Activated CD8-positive, alpha-beta T cell treated with anti-CD3 and anti-CD28 coated beads, Interleukin-2, amount 10 ng/mL, durations not matched to agents 7 days and 5 days (primary cell): ENCODE data around the gene MALAT1. TPM values are rescaled to one million over a fixed set of nuclear protein-coding genes. Genes with fewer than 3 reads are reported as not detected.

Experiments
- ATAC-seq: fragments of 150-1000 bp; cut with Tn5 transposase; one replicate; pipeline ENCODE4 v1.10.0; 2021; ENCODE audit warnings: moderate library complexity
- CTCF ChIA-PET: fragments of 350-600 bp; sonication (Branson Sonifier 250); formaldehyde crosslinking; loops from one replicate; lab custom pipeline; 2021; ENCODE audit warnings: antibody characterized with exemption; lab: Charles Lee
- POLR2A ChIA-PET: fragments of 350-600 bp; sonication (Branson Sonifier 250); formaldehyde crosslinking; loops from one replicate; lab custom pipeline; 2021; ENCODE audit warnings: antibody characterized with exemption; lab: Charles Lee
- DNase-seq: peaks from one replicate; pipeline ENCODE4 v3.0.0-alpha.2; 2020
- H3K27ac Mint-ChIP-seq: one replicate; pipeline ENCODE4 v1.8.0; 2021; ENCODE audit warnings: mild to moderate bottlenecking, mixed read lengths
- H3K27me3 Mint-ChIP-seq: one replicate; pipeline ENCODE4 v1.8.0; 2021; ENCODE audit warnings: low read depth, mixed read lengths
- H3K36me3 Mint-ChIP-seq: one replicate; pipeline ENCODE4 v1.8.0; 2021; ENCODE audit warnings: low read depth, mixed read lengths
- H3K4me1 Mint-ChIP-seq: one replicate; pipeline ENCODE4 v1.8.0; 2021; ENCODE audit warnings: low read depth, mixed read lengths
- H3K4me3 Mint-ChIP-seq: one replicate; pipeline ENCODE4 v1.8.0; 2021; ENCODE audit warnings: mild to moderate bottlenecking, mixed read lengths
- H3K9me3 Mint-ChIP-seq: one replicate; pipeline ENCODE4 v1.8.0; 2022; ENCODE audit warnings: mixed read lengths; ENCODE audit not compliant: insufficient read depth
- total RNA-seq, 2 experiments: library from RNA; stranded (reverse); gene quantifications; one replicate each; pipeline ENCODE4 v1.2.3, GENCODE V29; 2021

Gene MALAT1
- total RNA-seq, 2 experiments from 2014 or later = 3,822 to 4,094 TPM

DNA sequence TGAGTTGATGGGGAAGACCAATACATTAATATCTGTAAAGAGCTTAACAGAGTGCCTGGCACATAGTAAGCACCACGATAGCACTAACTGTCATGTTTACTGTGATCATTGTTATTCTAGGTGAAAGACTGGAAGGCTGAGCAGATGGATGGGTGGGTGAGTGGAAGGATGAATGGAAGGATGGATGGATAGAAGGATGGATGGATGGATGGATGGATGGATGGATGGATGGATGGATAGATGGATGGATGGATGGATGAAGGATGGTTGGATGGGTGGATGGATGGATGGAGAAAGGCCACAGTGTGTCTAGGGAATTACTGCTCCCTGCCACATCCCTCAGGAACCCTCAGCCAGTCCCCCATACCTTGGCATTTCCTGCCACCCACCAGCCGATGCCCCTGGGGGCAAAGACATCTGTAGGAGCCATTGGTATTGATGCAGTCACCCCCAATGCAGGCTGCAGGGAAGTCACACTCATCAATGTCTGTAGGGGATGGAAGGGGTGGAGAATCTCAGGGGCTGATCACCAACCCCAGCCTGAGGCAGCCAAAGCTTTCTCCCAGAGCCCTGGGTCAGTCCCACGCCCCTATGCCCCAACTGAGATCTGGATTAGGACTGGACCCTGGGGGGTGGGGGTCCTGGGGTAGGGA is 44.0 kb downstream of the MALAT1 start:
- POLR2A ChIA-PET = interaction anchor here (0.6 to 1.6 kb wide), 3 partner anchors 22 to 31 kb away, joined by 3 to 5 read pairs (median 4); partner anchors contain the start of gene ZNRD2
- Mint-ChIP-seq H3K4me3 (no peak overlapping the region), H3K9me3 (no peaks in the 10 kb centered on the region), H3K27me3 (no peaks in the 10 kb centered on the region), H3K36me3 (peaks cover 14% of the 10 kb centered on the region), H3K27ac (no peak overlapping the region), H3K4me1 (peaks cover 38% of the 10 kb centered on the region)
- CTCF ChIA-PET = interaction anchor here (2.1 to 8.4 kb wide), 6 partner anchors 10 to 72 kb away, joined by 7 to 172 read pairs (median 33); partner anchors contain the start of genes FAM89B, KCNK7, LTBP3 and MAP3K11
- DNase-seq (no peak), ATAC-seq (no peak)

DNA sequence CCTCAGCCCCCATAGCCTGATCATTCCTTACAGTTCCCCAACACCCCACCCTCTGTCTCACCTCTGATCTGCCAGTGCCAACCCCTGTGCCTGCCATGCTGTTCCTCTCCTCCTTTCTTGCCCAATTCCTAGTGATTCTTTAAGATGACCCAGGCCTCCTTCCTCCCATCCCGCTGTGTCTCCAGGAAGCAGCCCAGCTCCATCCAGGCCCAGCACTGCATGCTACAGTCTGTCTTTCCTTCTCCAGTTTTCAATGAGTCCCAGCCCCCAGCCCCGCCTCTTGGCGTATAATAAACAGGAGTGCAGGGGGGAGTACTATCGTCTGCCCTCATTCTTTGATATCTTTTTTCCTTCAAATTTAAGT is 47.0 kb downstream of the MALAT1 start:
- CTCF ChIA-PET = interaction anchor here (1.1 to 8.4 kb wide), 4 partner anchors 11 to 45 kb away, joined by 3 to 172 read pairs (median 4); partner anchors contain the start of genes KCNK7 and ZNRD2
- POLR2A ChIA-PET = interaction anchor here (1.7 kb wide), 1 partner anchor 20 kb away, joined by 5 read pairs; no protein-coding TSS in a partner anchor
- H3K4me3 Mint-ChIP-seq = peak overlapping the region; percentile 56

DNA sequence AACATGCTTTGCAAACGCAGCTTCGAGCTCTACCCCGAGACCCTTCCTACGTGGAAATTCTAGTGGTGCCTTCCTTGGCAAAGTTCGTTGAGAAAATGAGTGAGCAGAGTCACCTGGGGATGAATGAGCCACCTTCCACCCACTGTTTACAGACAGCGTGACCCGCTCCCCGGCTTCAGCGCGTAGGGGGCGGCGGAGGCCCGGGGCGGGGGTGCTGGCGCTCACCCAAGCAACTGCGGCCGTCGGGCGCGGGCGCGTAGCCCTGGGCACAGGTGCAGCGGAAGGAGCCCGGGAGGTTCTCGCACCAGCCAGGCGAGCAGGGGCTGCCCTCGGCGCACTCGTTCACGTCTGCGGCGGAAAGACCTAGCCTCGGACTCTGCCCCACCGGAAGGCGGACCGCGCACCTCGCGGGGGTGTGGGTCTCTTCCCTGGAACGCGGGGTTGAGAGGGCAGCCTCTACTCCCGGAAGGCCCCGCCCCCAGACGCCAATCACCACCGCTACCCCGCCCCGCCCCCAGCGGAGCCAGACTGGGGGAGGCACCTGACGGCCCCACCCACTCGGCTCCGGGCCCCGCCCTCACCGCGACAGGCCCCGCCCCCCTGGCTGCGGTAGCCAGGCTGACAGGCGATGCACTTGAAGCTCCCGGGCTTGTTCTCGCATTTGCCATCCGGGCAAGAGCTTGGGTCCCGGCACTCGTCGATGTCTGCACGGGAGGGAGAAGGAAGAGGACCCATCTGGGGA is 47.5 kb downstream of the MALAT1 start:
- Mint-ChIP-seq H3K27me3 (no peaks in the 10 kb centered on the region), H3K4me3 (peak overlapping the region; percentile 72), H3K4me1 (peaks cover 52% of the 10 kb centered on the region), H3K27ac (peak overlapping the region; percentile 87), H3K9me3 (no peaks in the 10 kb centered on the region), H3K36me3 (peaks cover 40% of the 10 kb centered on the region)
- DNase-seq (peak; percentile 98), ATAC-seq (peak; percentile 92)
- ChIA-PET POLR2A (interaction anchor here (0.6 to 1.7 kb wide), 6 partner anchors 10 to 41 kb away, joined by 3 to 5 read pairs (median 4); partner anchors contain the start of genes FAM89B and ZNRD2), CTCF (interaction anchor here (1.1 to 8.4 kb wide), 6 partner anchors 11 to 44 kb away, joined by 3 to 172 read pairs (median 4); partner anchors contain the start of genes FAM89B, KCNK7 and ZNRD2)

More for the DNA sequence above, 47.0 kb downstream of the MALAT1 start:
- H3K27me3 Mint-ChIP-seq = no peaks in the 10 kb centered on the region
- H3K4me1 Mint-ChIP-seq = peaks cover 52% of the 10 kb centered on the region
- peak overlapping the region; percentile 41 for H3K27ac Mint-ChIP-seq
- DNase-seq (no peak), ATAC-seq (no peak)
- H3K36me3 Mint-ChIP-seq = peaks cover 35% of the 10 kb centered on the region
- no peaks in the 10 kb centered on the region for H3K9me3 Mint-ChIP-seq

DNA sequence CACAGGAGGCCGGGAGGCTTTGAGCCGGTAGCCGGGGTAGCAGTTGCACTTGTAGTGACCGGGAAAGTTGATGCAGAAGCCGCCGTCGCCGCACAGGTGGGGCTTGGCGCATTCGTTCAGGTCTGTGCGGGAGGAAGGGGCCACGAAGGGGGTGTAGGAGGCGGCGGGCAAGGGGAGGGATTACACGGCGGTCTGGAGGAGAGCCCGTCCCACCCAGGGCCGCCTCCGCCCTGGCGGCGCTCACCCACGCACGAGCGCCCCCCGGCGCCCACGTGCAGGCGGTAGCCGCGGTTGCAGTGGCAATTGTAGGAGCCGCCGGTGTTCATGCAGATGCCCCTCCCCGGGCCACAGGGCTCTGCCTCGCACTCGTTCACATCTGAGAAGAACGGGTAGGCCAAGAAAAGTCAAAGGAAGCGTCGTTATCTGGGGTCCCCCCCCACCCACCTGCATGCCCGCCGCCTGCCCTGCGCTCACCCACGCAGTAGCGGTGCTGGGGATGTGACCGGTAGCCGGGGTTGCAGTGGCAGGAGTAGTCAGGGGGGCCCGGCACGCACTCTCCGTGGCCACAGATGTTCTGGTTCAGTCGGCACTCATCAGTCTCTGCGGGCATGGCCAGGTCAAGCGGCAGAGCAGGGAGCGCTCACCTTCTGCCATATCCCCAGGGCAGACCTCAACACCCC is 48.7 kb downstream of the MALAT1 start:
- H3K27me3 Mint-ChIP-seq = no peaks in the 10 kb centered on the region
- peaks cover 52% of the 10 kb centered on the region for H3K36me3 Mint-ChIP-seq
- H3K4me3 Mint-ChIP-seq = peak overlapping the region; percentile 72
- ChIA-PET CTCF (interaction anchor here (1.3 to 8.4 kb wide), 5 partner anchors 9 to 43 kb away, joined by 3 to 172 read pairs (median 5); partner anchors contain the start of genes FAM89B and KCNK7), POLR2A (interaction anchor here (0.9 to 1.1 kb wide), 3 partner anchors 9 to 49 kb away, joined by 3 to 5 read pairs (median 3); partner anchors contain the start of genes MALAT1 and ZNRD2)
- H3K27ac Mint-ChIP-seq = peak overlapping the region; percentile 69
- DNase-seq (no peak), ATAC-seq (no peak)
- peaks cover 57% of the 10 kb centered on the region for H3K4me1 Mint-ChIP-seq
- H3K9me3 Mint-ChIP-seq = no peaks in the 10 kb centered on the region

DNA sequence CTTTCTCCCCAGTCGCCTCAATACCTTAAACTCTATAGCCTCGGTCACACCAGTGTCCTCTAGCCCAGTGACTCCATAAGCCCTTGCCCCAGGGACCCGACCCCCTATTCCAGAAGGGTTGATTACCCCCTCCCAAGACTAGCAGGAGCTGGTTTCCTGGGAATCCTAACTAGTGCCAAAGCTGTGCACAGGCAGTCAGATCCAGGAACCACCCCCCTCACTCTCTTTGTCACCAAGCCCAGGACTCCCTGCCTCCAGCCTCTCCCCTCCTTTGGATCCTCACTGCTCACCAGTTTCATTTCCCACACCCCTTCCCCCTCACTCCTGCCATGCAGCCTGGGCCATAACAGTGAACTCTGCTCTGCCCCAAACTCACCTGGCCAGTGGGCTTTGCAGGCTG is 49.5 kb downstream of the MALAT1 start:
- Mint-ChIP-seq H3K36me3 (peaks cover 53% of the 10 kb centered on the region), H3K9me3 (no peaks in the 10 kb centered on the region), H3K27me3 (no peaks in the 10 kb centered on the region), H3K4me3 (peak overlapping the region; percentile 39), H3K27ac (peak overlapping the region; percentile 69), H3K4me1 (peaks cover 64% of the 10 kb centered on the region)
- CTCF ChIA-PET = interaction anchor here (1.2 to 1.7 kb wide), 4 partner anchors 8 to 22 kb away, joined by 3 to 6 read pairs (median 4); partner anchors contain the start of gene ZNRD2
- DNase-seq (no peak), ATAC-seq (no peak)
- POLR2A ChIA-PET = interaction anchor here (1.0 to 1.1 kb wide), 3 partner anchors 9 to 49 kb away, joined by 3 to 4 read pairs (median 3); partner anchors contain the start of gene MALAT1

DNA sequence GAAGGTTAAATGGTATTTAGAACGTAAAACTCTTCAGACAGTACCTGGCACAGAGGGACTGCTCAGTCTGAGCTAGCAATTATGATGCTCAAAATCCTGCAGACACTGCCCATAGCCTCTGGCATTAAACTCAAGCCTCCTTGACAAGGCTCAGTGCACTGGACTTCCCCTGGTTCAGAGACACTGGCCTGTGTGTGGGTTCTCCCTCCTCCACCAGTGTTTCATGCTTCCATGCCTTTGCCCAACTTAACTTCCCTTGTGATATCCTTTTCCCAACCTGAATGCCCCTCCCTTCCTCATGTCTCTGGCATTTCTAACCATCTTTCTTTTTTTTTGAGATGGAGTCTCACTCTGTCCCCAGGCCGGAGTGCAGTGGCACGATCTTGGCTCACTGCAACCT is 50.3 kb downstream of the MALAT1 start:
- H3K27me3 Mint-ChIP-seq = no peaks in the 10 kb centered on the region
- H3K27ac Mint-ChIP-seq = no peak overlapping the region
- peaks cover 53% of the 10 kb centered on the region for H3K36me3 Mint-ChIP-seq
- DNase-seq = no peak
- H3K9me3 Mint-ChIP-seq = no peaks in the 10 kb centered on the region
- H3K4me1 Mint-ChIP-seq = peaks cover 66% of the 10 kb centered on the region
- no peak for ATAC-seq
- CTCF ChIA-PET = interaction anchor here (1.2 to 1.7 kb wide), 4 partner anchors 8 to 21 kb away, joined by 3 to 6 read pairs (median 4); partner anchors contain the start of gene ZNRD2
- POLR2A ChIA-PET = interaction anchor here (1.0 to 1.1 kb wide), 3 partner anchors 8 to 50 kb away, joined by 3 to 4 read pairs (median 3); partner anchors contain the start of gene MALAT1
- no peak overlapping the region for H3K4me3 Mint-ChIP-seq

DNA sequence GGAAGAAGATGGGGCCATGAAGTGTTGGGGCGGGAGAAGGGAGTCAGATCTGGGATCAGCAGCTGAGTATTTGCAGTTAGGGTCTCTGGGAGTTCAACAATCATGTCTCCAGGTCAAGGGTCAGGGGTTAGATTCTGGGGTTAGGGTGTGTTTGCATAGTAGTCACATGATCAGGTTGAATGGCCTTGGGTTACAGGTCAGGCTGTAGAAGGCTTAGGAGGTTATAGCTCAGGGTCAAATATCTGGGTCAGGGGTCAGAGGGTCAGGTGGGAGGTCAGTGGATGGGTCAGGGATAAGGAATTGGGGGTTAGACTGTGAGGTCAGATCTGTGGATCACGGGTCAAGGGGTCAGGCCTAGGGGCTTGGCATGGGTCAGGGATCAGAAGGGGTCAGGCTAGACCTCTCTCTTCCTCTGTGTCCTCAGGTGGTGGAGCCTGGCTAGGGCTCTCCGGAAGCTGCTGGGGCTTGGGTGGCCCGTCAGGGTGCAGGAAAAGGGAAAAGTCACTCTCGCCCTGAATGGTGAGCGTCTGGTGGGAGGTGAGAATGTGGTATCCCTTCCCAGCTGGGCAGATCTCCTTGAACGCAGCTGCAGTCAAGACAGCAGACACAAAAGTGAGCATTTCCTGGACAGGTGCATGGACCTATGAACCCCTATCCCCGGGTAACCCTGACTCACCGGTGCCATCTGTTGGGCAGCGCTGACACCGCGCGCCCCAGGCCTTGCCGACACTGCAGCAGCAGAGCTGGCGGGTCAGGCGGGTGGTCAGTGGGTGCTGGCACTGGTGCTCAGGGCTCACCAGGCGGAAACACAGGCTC is 52.9 kb downstream of the MALAT1 start:
- DNase-seq (peak; percentile 77), ATAC-seq (peak; percentile 44)
- ChIA-PET POLR2A (interaction anchor here (0.6 to 2.0 kb wide), 4 partner anchors 10 to 47 kb away, joined by 3 to 6 read pairs (median 4); partner anchors contain the start of gene ZNRD2), CTCF (interaction anchor here (0.7 to 3.9 kb wide), 14 partner anchors 8 to 417 kb away, joined by 3 to 35 read pairs (median 6); partner anchors contain the start of genes EHBP1L1 and FAM89B)
- Mint-ChIP-seq H3K27ac (peak overlapping the region; percentile 78), H3K36me3 (peaks cover 44% of the 10 kb centered on the region), H3K27me3 (no peaks in the 10 kb centered on the region), H3K4me3 (peak overlapping the region; percentile 13), H3K4me1 (peaks cover 77% of the 10 kb centered on the region), H3K9me3 (no peaks in the 10 kb centered on the region)

DNA sequence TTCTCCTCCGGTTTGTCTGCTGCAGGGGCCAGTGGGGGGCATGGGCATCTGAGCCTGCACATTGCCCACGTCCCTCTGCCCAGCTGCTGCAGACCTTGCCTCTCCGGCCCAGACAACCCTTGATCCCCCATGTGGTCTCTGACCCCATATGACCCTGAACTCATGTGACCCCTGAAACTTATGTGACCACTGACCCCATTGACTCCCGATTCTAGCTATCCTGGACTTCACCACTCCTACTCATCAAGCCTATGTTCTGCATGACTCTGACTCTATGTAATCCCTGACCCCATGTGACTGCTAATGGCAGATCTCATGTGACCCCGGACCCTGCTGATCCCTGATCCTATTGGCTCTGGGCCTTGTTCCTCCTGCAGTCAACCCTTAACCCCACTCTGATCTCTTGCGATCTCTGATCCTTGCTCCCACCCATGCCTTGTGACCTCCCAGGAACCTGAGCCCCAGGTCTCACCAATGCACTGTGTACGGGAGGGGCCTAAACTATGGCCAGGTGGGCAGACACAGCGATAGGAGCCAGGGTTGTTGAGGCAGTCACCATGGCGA is 53.6 kb downstream of the MALAT1 start:
- H3K27me3 Mint-ChIP-seq = no peaks in the 10 kb centered on the region
- peaks cover 79% of the 10 kb centered on the region for H3K4me1 Mint-ChIP-seq
- no peak for ATAC-seq

DNA sequence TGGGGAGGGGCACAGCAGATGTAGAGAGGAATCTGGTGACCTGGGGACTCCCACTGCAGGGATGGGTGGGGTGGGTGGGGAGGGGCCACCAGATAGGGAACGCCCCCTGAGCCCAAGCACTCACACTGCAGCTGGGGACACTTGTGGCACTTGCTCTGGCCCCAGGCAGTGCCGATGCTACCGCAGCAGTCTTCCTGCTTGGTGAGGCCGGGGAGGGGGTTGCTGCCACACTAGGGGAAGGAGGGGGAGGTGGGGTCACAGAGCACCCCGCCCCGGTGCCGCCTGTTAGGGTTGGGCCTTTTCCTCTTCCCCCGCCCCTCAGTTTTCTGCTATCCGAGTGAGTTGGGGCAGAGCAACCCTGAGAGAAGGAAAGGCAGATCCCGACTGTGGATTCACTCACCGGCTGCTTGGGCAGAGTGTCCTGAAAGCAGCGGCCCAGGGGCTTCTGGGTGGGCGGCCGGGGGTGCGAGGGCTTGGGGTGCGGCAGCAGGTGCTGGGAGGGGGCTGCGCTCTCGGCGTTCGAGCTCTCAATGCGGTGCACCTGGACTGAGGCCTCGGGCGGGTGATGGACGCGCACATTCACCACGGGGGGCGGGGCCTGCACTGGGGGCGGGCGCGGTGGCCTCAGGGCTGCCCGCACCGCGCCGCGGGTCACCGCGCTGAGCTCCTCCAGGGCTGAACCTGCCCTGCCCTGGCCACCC is 54.6 kb downstream of the MALAT1 start:
- H3K9me3 Mint-ChIP-seq = no peaks in the 10 kb centered on the region
- H3K27ac Mint-ChIP-seq = peak overlapping the region; percentile 62
- CTCF ChIA-PET = interaction anchor here (1.7 to 3.9 kb wide), 6 partner anchors 10 to 19 kb away, joined by 5 to 35 read pairs (median 13); partner anchors contain the start of gene FAM89B
- POLR2A ChIA-PET = interaction anchor here (0.8 to 2.0 kb wide), 8 partner anchors 9 to 220 kb away, joined by 3 to 5 read pairs (median 3); partner anchors contain the start of genes DPF2, MALAT1 and ZNRD2
- peaks cover 36% of the 10 kb centered on the region for H3K36me3 Mint-ChIP-seq
- peak; percentile 67 for ATAC-seq
- DNase-seq = peak; percentile 91
- H3K27me3 Mint-ChIP-seq = no peaks in the 10 kb centered on the region
- H3K4me3 Mint-ChIP-seq = peak overlapping the region; percentile 50
- peaks cover 70% of the 10 kb centered on the region for H3K4me1 Mint-ChIP-seq

More for the DNA sequence above, 53.6 kb downstream of the MALAT1 start:
- H3K4me3 Mint-ChIP-seq = peak overlapping the region; percentile 13
- DNase-seq = no peak
- POLR2A ChIA-PET = interaction anchor here (0.8 to 2.0 kb wide), 7 partner anchors 9 to 219 kb away, joined by 3 to 6 read pairs (median 3); partner anchors contain the start of genes DPF2, MALAT1 and ZNRD2
- no peaks in the 10 kb centered on the region for H3K9me3 Mint-ChIP-seq
- CTCF ChIA-PET = interaction anchor here (0.7 to 3.9 kb wide), 12 partner anchors 9 to 417 kb away, joined by 3 to 35 read pairs (median 7); partner anchors contain the start of genes EHBP1L1 and FAM89B
- peak overlapping the region; percentile 78 for H3K27ac Mint-ChIP-seq
- peaks cover 42% of the 10 kb centered on the region for H3K36me3 Mint-ChIP-seq
